GM23248 (cell line): ENCODE data around the gene NCOA3. TPM values are rescaled to one million over a fixed set of nuclear protein-coding genes. Genes with fewer than 3 reads are reported as not detected.

Source experiments
- DNase-seq: peaks from one replicate; pipeline ENCODE4 v3.0.0-alpha.2; 2015
- H2AFZ ChIP-seq: fragments of 200-600 bp; sonication (generic); 2 replicates; pipeline ENCODE4 v1.6.1; 2016; ENCODE audit warnings: antibody characterized with exemption
- H3F3A ChIP-seq: fragments of 200-600 bp; sonication (generic); 2 replicates; pipeline ENCODE4 v1.6.1; 2016; ENCODE audit warnings: mild to moderate bottlenecking, antibody characterized with exemption, mixed run types; ENCODE audit not compliant: insufficient read depth
- H3K27ac ChIP-seq: fragments of 200-600 bp; sonication (generic); 2 replicates; pipeline ENCODE4 v1.5.1; 2016; ENCODE audit warnings: mild to moderate bottlenecking
- H3K27me3 ChIP-seq: fragments of 200-600 bp; sonication (generic); replicated peaks from 2 replicates; pipeline ENCODE4 v1.6.1; 2016; ENCODE audit warnings: mild to moderate bottlenecking; ENCODE audit not compliant: insufficient read depth
- H3K36me3 ChIP-seq: fragments of 200-600 bp; sonication (generic); 2 replicates; pipeline ENCODE4 v1.6.1; 2016; ENCODE audit warnings: low read depth, mild to moderate bottlenecking
- H3K4me1 ChIP-seq: fragments of 200-600 bp; sonication (generic); 2 replicates; pipeline ENCODE4 v1.6.1; 2016; ENCODE audit warnings: mild to moderate bottlenecking; ENCODE audit not compliant: insufficient read depth
- H3K4me2 ChIP-seq: fragments of 200-600 bp; sonication (generic); one replicate; pipeline ENCODE4 v1.6.1; 2016; ENCODE audit warnings: mild to moderate bottlenecking; ENCODE audit not compliant: unreplicated experiment
- H3K4me3 ChIP-seq: fragments of 200-600 bp; sonication (generic); 2 replicates; pipeline ENCODE4 v1.5.1; 2016; ENCODE audit warnings: mild to moderate bottlenecking
- H3K79me2 ChIP-seq: fragments of 200-600 bp; sonication (generic); 2 replicates; pipeline ENCODE4 v1.6.1; 2016; ENCODE audit warnings: mild to moderate bottlenecking; ENCODE audit not compliant: insufficient read depth
- H3K9ac ChIP-seq: fragments of 200-600 bp; sonication (generic); 2 replicates; pipeline ENCODE4 v1.6.1; 2016; ENCODE audit warnings: mild to moderate bottlenecking
- H3K9me2 ChIP-seq: fragments of 200-600 bp; sonication (generic); 2 replicates; pipeline ENCODE4 v1.6.1; 2016; ENCODE audit warnings: mixed run types, mild to moderate bottlenecking, moderate library complexity; ENCODE audit not compliant: insufficient read depth
- H3K9me3 ChIP-seq: fragments of 200-600 bp; sonication (generic); one replicate; pipeline ENCODE4 v1.6.1; 2017; ENCODE audit warnings: low read depth
- H4K20me1 ChIP-seq: fragments of 200-600 bp; sonication (generic); 2 replicates; pipeline ENCODE4 v1.6.0; 2016; ENCODE audit not compliant: insufficient read depth
- EZH2 ChIP-seq: fragments of 200-600 bp; sonication (generic); IDR thresholded peaks from 2 replicates; pipeline ENCODE4 v1.6.1; 2018; ENCODE audit warnings: antibody characterized with exemption, mild to moderate bottlenecking; ENCODE audit not compliant: insufficient read depth, poor library complexity, severe bottlenecking
- EZH2phosphoT487 ChIP-seq: fragments of 200-600 bp; sonication (generic); IDR thresholded peaks from 2 replicates; pipeline ENCODE4 v1.6.1; 2018; ENCODE audit warnings: antibody characterized with exemption, moderate library complexity, mild to moderate bottlenecking, low read depth; ENCODE audit not compliant: insufficient read depth
- WGBS, 2 experiments: methylation state at CpG; one replicate each; pipeline ENCODE4 v1.1.6; 2015 to 2017; ENCODE audit warnings: low lambda C conversion rate in 2 of 2, low coverage in 1 of 2; ENCODE audit errors: missing lambda C conversion rate in 2 of 2; 5-methylcytosine and 5-hydroxymethylcytosine counted together
- in situ Hi-C: fragments of 300-500 bp; cut with MboI; formaldehyde crosslinking; loops from 2 replicates; pipeline ENCODE4 v1.15.0; 2020
- polyA plus RNA-seq: library from polyadenylated mRNA; unstranded; fragments of >200 nt; fragmentation: Nextera tagmentation; extraction: Ambion mirVana; gene quantifications from 2 replicates; pipeline ENCODE4 v1.2.1, GENCODE V29; 2016
- total RNA-seq: library from RNA; depleted of rRNA; stranded (reverse); fragments of >200 nt; shearing (Covaris generic); gene quantifications from 2 replicates; pipeline ENCODE4 v1.2.3, GENCODE V29; 2014

The NCOA3 gene
- total and polyA plus RNA-seq, 2 experiments from 2014 or later = 19.5 to 36.6 TPM

DNA sequence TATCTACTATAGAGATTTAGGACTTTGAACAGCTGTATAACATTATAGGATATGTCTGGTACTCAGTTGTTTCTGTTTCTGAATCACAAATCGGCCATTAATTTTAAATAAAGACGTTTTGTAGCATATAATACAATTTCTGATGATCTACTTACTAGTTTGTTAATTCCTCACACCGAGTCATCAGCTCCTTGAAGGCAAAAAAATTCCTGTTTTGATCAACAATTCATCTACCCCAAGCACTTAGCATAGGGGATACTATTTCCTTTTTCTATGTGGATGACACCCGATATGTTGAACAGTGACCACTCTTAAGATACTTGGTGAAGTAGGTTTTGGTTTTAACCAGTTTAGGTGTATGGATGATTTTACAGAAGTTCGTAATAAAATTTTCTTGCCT is 107.3 kb downstream of the NCOA3 start:
- in situ Hi-C loops = loop anchor here (25.0 kb wide), 1 partner anchor 847 kb away; no protein-coding TSS in a partner anchor
- DNase-seq = no peak
- no peaks in the 10 kb centered on the region for H3K9me3 ChIP-seq
- H3K4me1 ChIP-seq = peaks cover 30% of the 10 kb centered on the region
- no peak overlapping the region for H3K27ac ChIP-seq
- TF ChIP-seq EZH2 (no peak), EZH2phosphoT487 (no peak)
- WGBS, 2 experiments = 84 to 90% methylated on average over 5 of the region's 5 CpGs
- H3K79me2 ChIP-seq = peaks cover 96% of the 10 kb centered on the region
- H3K4me3 ChIP-seq = no peak overlapping the region
- no peak overlapping the region for H2AFZ ChIP-seq
- no peaks in the 10 kb centered on the region for H3K27me3 ChIP-seq
- H3K9me2 ChIP-seq = no peaks in the 10 kb centered on the region
- no peaks in the 10 kb centered on the region for H4K20me1 ChIP-seq
- no peak overlapping the region for H3K9ac ChIP-seq
- H3K36me3 ChIP-seq = no peaks in the 10 kb centered on the region
- H3K4me2 ChIP-seq = no peak overlapping the region
- peaks cover 7% of the 10 kb centered on the region for H3F3A ChIP-seq

DNA sequence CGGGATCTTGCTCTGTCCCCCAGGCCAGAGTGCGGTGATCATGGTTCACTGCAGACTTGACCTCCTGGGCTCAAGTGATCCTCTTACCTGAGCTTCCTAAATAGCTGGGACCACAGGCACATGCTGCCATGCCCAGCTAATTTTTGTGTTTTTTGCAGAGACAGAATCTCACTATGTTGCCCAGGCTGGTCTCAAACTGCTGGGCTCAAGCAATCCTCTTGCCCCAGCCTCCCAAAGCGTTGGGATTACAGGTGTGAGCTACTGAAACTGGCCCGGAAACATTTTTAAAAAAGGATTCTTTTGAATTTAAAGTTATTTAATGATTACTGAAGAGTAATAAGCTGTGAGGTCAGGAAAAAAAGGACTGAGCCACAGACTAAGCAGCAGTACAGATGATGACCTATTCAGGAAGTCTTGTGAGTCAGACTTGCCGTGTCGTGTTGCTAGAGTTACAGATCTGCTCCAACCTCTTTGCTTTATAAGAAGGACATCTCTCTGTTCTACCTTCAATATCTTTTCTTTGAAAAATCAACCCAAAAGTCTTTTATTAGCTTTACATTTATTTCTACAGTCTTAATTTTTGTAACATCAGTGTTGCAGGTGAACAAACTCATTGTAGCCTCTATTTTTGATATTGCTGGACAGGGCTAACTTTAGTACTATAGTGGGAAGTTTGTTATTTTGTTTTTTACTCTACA is 108.7 kb downstream of the NCOA3 start:
- H3K9me3 ChIP-seq = no peaks in the 10 kb centered on the region
- H3K4me2 ChIP-seq = peak overlapping the region; percentile 62
- peaks cover 96% of the 10 kb centered on the region for H3K79me2 ChIP-seq
- H3K4me3 ChIP-seq = peak overlapping the region; percentile 8; the same call in 1 of the 2 replicates
- no peaks in the 10 kb centered on the region for H3K9me2 ChIP-seq
- TF ChIP-seq EZH2phosphoT487 = no peak
- TF ChIP-seq EZH2 = no peak
- no peaks in the 10 kb centered on the region for H4K20me1 ChIP-seq
- H3K27me3 ChIP-seq = no peaks in the 10 kb centered on the region
- no peaks in the 10 kb centered on the region for H3K36me3 ChIP-seq
- H3K9ac ChIP-seq = peak overlapping the region; percentile 70
- in situ Hi-C loops = loop anchor here (25.0 kb wide), 1 partner anchor 848 kb away; no protein-coding TSS in a partner anchor
- WGBS, 2 experiments = 33 to 36% methylated on average over 6 of the region's 6 CpGs
- peak overlapping the region; percentile 81 for H3K27ac ChIP-seq
- DNase-seq = peak; percentile 94
- H3K4me1 ChIP-seq = peaks cover 30% of the 10 kb centered on the region
- no peak overlapping the region for H2AFZ ChIP-seq
- peaks cover 7% of the 10 kb centered on the region for H3F3A ChIP-seq

DNA sequence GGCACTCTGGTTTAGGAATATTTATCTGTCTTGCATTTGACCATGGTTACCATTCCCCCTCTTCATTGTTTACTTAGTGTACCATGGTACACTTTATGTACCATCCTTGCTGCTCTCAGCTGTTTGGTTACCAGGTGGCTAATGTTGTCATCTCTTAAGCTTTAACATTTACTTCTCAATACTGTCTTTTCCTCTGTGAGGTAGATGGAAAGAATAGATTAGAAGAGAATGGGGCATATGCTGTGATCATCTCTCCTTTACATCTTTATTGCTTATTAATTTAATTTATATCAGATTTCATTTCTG is 109.2 kb downstream of the NCOA3 start:
- H3K9me2 ChIP-seq = no peaks in the 10 kb centered on the region
- no peaks in the 10 kb centered on the region for H3K27me3 ChIP-seq
- DNase-seq = peak; percentile 8
- H3K4me2 ChIP-seq = peak overlapping the region; percentile 42
- no peak for TF ChIP-seq EZH2
- TF ChIP-seq EZH2phosphoT487 = no peak
- no peaks in the 10 kb centered on the region for H3K9me3 ChIP-seq
- no peak overlapping the region for H2AFZ ChIP-seq
- H3F3A ChIP-seq = peaks cover 7% of the 10 kb centered on the region
- H3K4me1 ChIP-seq = peaks cover 30% of the 10 kb centered on the region
- H3K4me3 ChIP-seq = no peak overlapping the region
- no peaks in the 10 kb centered on the region for H4K20me1 ChIP-seq
- no peaks in the 10 kb centered on the region for H3K36me3 ChIP-seq
- H3K27ac ChIP-seq = peak overlapping the region; percentile 81
- peaks cover 95% of the 10 kb centered on the region for H3K79me2 ChIP-seq
- H3K9ac ChIP-seq = peak overlapping the region; percentile 70
- in situ Hi-C loops = loop anchor here (25.0 kb wide), 1 partner anchor 849 kb away; no protein-coding TSS in a partner anchor

DNA sequence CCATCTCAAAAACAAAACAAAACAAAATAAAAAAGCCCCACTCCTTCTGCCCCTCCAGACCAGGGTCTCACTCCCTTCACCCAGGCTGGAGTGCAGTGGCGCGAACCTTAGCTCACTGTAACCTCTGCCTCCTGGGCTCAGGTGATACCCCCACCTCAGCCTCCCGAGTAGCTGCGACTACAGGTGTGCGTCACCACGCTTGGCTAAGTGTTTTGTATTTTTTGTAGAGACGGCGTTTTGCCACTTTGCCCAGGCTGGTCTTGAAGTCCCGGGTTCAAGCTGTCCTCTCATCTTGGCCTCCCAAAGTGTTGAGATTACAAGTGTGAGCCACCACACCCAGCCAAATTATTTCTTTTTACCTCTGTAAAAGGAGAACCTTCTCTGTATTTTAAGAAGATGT is 110.1 kb downstream of the NCOA3 start:
- in situ Hi-C loops = loop anchor here (25.0 kb wide), 1 partner anchor 849 kb away; no protein-coding TSS in a partner anchor

More for the DNA sequence above, 110.1 kb downstream of the NCOA3 start:
- DNase-seq = no peak
- Histone ChIP-seq H3K27me3 (no peaks in the 10 kb centered on the region), H4K20me1 (no peaks in the 10 kb centered on the region), H3K4me2 (no peak overlapping the region), H3K27ac (no peak overlapping the region), H3K4me1 (peaks cover 29% of the 10 kb centered on the region), H3K36me3 (no peaks in the 10 kb centered on the region), H3K4me3 (no peak overlapping the region), H3K79me2 (peaks cover 94% of the 10 kb centered on the region), H3K9ac (no peak overlapping the region), H3K9me2 (no peaks in the 10 kb centered on the region), H3F3A (peaks cover 7% of the 10 kb centered on the region), H2AFZ (no peak overlapping the region), H3K9me3 (no peaks in the 10 kb centered on the region)
- WGBS, 2 experiments = 97 to 99% methylated on average over 9 of the region's 9 CpGs
- TF ChIP-seq EZH2 = no peak
